ENCODE data around the gene DLK2.

The DLK2 gene

DNA sequence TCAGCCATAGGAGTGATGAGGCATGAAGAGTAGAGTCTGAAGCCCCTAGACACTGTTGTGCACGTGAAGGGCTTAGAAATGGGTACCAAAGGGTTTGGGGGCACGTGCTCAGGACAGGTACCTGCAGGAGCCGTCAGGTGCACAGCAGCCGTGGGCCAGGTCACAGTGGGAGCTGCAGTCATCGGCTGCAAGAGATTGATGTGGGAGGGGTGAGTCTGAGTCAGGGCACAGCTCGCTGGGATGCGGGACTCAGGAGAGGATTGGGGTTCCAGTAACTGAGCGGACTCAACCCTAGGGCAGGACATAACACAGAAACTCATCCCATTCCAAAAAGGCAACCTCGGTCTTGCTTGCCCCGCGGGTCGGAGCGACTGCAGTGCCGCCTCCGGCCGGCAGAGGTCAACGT lies 1.1 kb downstream of the DLK2 start:
- DNase-seq (ENCODE audit: low read depth in 4 of 4, low spot score in 1 of 4): peak in 2 of 4 experiments; percentile 43 to 45

DNA sequence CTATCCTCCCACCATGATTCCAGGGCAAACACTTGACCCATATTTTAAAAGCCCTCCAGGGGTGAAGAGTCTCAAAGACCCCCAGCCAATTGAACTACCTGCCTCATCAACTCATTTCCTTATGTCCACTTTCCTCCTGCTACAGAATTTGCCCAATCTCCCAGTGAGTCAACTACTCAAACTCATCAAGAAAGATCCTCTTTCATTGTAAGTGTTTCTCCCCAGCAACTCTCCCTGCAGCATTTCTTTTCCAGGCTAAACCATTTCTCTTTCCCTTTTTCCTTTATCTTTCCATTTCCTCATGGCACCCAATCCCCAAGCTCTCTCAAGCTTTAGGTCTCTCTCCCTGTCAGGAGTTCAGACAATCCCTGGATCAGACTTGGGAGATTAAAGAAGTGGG lies 1.5 kb downstream of the DLK2 start:
- no peak for DNase-seq (ENCODE audit: low read depth in 4 of 4, low spot score in 1 of 4)

DNA sequence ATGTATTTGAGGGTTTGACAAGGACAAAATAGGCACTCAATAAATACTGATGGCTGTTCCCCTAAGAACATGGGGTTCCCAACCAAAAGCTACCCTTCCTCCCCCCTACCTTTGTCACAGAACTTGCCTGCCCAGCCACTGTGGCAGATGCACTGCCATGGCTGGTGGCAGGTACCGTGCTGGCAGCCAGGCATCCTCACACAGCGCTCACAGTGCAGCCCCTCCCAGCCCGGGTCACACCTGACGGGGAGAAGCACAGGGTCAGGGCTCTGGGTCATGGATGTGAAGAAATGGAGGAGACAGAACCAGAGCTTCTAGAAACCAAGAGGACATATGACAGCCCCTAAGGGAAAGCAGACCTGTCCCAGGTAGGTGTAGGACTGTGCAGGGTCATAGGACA lies 2.5 kb downstream of the DLK2 start:
- no peak for DNase-seq (ENCODE audit: low read depth in 4 of 4, low spot score in 1 of 4)

DNA sequence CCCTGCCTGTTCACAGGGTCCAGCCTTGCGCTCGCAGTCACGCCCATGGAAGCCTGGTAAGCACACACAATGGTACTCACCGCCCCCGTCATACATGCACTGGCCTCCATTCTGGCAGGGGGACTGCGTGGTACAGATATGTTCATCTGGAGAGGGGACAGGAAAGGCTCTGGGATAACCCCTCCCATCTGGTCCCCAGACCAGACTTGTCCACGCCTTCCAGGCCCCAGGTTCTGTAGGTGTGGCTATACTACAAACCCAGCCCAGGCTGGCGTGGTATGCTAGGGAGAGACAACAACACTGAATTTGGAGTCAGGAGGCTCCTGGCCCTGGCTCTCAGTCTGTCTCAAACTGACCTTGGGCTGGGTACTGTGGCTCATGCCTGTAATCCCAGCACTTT lies 3.4 kb downstream of the DLK2 start:
- DNase-seq (ENCODE audit: low read depth in 4 of 4, low spot score in 1 of 4): no peak

DNA sequence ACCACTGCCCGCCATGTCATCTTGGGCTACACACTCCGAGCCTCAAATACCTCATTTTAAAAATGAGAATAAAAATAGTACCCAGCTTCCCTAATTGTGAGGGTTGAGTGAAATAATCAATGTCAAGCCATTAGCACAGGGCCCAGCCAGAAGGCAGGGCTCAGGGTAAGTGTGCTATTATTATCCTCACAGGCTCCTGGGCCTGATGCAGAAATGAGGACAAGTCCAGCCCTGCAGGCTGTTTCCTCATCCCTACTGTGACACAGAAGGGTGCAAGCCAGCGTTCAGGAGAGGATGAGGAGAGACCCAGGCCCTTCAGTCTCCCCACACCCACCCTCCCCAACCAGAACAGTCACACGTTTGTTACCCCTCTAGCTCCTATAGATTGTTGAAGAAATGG lies 4.0 kb downstream of the DLK2 start:
- no peak for DNase-seq (ENCODE audit: low read depth in 4 of 4, low spot score in 1 of 4)

DNA sequence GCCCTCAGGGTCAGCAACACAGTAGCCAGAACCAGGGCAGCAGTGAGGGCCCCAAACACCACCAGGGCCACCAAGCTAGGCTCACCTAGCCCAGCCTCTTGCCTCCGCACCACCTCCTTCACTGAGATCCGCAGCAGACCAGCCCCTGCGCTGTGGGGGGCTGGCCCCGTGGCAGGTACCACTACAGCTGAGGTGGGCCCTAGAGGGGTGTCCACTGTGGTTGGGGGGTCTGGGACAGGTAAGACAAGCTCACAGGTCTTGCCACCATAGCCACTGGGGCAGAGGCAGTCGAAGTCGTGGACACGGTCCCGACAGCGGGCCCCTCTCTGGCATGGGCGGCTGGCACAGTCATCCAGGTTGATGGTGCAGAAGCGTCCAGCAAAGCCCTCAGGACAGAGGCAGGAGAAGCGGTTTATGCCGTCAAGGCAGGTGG lies 4.6 kb downstream of the DLK2 start:
- no peak for DNase-seq (ENCODE audit: low read depth in 4 of 4, low spot score in 1 of 4)

DNA sequence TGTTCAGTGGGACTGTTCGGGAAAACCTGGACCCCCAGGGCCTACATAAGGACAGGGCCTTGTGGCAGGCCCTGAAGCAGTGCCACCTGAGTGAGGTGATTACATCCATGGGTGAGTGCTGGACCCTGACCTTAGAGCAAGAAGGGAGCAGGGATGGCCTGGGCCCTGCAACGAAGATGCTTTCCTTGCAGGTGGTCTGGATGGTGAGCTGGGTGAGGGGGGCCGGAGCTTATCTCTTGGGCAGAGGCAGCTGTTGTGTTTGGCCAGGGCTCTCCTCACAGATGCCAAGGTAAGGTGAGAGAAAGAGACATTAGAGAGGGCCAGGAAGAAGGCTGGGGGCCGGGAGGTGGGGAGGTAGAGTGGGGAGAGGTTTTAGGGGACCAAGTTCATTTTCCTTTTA lies 6.4 kb downstream of the DLK2 start:
- no peak for DNase-seq (ENCODE audit: low read depth in 4 of 4, low spot score in 1 of 4)

DNA sequence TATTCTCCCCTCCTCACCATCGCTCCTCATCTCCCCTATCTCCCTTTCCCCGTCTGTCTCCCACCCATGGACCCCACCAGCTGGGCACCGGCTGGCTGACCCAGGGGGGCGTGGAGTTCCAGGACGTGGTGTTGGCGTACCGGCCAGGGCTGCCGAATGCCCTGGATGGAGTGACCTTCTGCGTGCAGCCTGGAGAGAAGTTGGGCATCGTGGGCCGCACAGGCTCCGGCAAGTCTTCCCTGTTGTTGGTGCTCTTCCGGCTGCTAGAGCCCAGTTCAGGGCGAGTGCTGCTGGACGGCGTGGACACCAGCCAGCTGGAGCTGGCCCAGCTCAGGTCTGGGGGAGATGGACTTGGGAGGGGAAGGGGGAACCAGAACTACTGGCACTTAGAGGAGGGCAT lies 7.7 kb downstream of the DLK2 start:
- no peak for DNase-seq (ENCODE audit: low read depth in 4 of 4, low spot score in 1 of 4)

DNA sequence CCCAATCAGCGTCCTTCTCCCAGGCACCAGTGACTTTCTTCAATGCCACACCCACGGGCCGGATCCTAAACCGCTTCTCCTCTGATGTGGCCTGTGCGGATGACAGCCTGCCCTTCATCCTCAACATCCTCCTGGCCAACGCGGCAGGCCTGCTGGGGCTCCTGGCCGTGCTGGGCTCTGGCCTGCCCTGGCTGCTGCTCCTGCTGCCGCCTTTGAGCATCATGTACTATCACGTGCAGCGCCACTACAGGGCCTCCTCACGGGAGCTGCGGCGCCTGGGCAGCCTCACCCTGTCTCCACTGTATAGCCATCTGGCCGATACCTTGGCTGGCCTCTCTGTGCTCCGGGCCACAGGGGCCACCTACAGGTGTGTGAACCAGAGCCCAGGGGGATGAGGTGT lies 9.8 kb downstream of the DLK2 start:
- DNase-seq (ENCODE audit: low read depth in 4 of 4, low spot score in 1 of 4): no peak

DNA sequence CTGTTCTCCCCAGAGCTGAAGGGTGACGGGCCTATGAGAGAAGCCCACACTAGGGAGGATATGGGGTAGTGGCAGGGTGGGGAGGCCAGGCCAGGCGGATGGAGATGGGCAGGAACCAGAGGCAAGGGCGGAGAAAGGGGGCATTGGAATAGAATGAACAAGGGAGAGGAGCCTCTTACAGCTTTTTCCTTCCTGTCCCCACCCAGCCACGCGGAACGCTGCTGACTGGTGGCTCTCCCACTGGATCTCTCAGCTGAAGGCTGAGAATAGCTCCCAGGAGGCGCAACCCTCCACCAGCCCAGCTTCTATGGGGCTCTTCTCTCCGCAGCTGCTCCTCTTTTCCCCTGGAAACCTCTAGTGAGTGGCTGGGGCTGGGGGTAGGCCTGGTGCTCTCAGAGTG lies 10.8 kb downstream of the DLK2 start:
- DNase-seq (ENCODE audit: low read depth in 4 of 4, low spot score in 1 of 4): no peak

DNA sequence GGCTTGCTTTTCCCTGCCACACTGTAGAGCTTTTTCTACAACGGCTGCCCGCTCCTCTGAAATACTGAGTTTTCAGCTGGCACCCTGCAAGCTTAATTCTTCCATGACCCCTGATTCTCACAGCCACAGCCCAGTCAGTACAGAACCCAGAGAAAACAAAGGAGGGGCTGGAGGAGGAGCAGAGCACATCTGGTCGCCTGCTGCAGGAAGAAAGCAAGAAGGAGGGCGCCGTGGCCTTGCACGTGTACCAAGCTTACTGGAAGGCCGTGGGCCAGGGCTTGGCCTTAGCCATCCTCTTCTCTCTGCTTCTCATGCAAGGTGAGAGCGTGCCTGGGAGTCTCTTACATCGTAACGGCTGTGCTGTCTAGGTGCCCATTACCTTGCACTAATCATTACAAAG lies 11.3 kb downstream of the DLK2 start:
- DNase-seq (ENCODE audit: low read depth in 4 of 4, low spot score in 1 of 4): no peak

DNA sequence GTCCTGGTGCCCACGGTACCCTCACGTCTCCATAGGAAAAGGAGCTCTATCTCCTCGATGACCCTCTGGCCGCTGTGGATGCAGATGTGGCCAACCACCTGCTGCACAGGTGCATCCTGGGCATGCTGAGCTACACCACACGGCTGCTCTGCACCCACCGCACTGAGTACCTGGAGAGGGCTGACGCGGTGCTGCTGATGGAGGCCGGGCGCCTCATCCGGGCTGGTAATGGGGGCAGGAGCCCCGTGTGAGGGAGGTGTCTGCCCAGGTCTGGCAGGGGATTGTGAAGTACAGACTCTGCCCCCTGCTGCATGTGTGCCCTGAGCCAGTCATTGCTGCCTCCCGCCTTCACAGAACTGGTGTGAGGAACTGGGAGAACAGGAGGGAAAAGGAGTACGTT lies 12.4 kb downstream of the DLK2 start:
- DNase-seq (ENCODE audit: low read depth in 4 of 4, low spot score in 1 of 4): no peak

DNA sequence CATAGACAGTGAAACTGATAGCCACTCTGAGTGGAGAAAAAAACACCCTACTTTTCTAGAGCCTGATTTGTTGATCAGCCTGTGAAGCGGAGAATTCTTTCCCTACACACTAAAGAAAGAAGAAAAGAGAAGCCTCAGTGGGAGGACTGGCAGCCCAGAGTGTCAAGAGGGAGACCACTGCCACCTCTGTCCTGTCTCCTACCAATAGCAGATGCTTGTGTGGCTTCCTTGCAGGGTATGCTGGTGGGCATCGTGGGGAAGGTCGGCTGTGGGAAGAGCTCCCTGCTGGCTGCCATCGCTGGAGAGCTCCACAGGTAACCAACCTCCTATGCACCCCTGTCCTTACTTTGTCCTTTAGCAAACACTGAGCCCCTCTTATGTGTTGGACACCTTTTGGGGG lies 17.6 kb downstream of the DLK2 start:
- no peak for DNase-seq (ENCODE audit: low read depth in 4 of 4, low spot score in 1 of 4)

DNA sequence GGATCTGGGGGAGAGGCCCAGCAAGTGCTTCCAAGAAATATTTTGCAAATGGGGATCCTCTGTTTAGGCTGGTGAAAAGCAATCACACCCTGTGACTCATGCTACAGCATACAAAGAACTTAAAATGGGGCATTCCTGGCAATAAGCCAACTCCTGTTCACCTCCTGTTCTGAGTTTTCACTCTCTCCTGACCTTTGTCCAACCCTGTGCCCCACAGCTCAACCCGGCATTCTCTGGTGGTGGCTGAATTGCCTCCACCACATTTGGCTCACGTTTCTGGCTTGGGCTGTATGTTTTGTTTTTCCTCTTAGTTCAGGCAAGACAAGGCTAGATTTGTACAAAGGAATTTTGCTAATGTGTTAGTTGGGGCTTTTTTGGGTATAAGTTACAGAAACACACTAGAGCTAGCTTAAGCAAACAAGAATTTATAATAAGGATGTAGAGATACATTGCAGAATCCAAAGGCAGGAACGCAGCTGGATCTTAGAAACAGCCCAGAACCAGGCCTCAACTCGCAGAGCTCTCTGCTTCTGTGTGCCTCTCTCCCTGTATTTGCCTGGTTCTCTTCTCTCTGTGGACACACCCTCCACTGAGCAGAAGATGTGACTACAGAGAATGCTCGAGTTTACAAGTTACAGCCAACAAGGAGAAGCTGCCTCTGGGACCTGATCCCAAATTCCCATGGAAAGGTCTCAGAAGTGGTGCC lies 18.6 kb downstream of the DLK2 start:
- DNase-seq (ENCODE audit: low read depth in 4 of 4, low spot score in 1 of 4): no peak

DNA sequence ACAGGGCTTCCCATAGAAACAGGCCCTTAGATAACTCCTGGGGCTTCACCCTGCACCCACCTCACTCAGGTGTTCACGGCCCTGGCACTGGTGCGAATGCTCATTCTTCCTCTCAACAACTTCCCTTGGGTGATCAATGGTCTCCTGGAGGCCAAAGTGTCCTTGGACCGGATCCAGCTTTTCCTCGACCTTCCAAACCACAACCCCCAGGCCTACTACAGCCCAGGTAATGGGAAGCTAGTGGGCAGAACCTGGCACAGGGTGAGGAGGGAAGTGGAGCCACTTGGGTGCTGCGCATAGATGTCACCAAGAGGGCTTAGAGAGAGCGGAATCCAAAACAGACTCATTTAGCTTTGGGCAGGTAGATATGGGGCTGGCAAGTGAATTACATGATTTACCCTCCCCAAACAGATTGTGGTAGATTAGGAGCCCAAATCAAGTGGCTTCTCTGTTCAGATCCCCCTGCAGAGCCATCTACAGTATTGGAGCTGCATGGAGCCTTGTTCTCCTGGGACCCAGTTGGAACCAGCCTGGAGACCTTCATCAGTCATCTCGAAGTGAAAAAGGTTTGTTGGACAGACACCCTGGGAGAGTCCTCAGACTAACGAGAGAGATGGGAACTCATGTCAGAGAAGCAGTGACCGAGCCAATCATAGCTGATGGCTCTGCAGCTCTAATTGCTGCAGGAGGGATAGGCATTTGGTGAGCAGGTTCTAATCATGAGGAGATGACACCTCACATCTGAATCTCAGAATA lies 19.5 kb downstream of the DLK2 start:
- no peak for DNase-seq (ENCODE audit: low read depth in 4 of 4, low spot score in 1 of 4)

DNA sequence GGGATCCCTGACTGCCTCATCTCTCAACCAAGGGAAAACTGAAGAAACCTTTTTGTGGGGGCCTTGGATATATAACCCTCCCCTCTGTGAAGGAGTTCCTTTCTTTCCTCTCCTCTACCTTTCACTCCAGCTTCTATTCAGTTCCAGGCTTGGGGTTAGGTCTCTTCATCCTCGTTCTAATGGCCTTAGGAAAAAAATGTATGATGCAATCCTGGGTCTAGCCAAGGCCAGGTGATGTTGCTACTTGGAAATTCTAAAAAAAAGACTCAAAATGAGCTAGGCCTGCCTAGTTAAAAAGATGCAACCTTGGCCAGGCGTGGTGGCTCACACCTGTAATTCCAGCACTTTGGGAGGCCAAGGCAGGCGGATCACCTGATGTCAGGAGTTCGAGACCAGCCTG lies 20.4 kb downstream of the DLK2 start:
- DNase-seq (ENCODE audit: low read depth in 4 of 4, low spot score in 1 of 4): no peak

DNA sequence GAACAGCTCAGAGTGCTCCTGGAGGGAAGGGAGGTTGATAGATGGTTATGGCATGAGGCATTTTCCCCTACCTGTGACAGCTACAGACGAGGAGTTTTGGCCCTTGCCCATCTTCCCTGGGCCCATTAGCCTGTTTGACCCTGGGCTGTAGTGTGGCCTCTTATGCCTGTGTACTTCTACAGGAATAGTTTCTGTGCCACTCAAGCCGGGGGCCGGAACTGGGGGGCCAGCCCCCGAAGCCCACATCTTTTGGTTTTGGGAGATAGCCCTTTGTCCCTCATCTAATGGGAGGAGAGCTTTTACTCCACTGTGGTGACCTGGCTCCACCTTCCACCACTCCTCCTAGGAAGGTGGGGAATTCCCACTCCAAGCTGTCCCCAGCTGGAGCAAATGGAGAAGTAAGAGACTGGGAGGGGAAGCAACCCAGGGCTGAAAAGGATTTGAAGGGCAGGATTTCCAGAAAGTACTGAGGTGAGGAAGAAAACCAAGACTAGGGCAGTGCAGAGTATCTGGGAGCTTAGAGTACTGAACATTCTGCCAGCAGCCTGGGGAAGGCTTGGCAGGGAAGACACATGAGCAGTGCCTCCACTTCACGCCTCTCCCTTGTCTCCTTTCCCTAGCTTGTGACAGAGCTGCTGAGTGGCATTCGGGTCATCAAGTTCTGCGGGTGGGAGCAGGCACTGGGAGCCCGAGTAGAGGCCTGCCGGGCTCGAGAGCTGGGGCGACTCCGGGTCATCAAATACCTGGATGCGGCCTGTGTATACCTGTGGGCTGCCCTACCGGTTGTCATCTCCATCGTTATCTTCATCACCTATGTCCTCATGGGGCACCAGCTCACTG lies 21.1 kb downstream of the DLK2 start:
- no peak for DNase-seq (ENCODE audit: low read depth in 4 of 4, low spot score in 1 of 4)

DNA sequence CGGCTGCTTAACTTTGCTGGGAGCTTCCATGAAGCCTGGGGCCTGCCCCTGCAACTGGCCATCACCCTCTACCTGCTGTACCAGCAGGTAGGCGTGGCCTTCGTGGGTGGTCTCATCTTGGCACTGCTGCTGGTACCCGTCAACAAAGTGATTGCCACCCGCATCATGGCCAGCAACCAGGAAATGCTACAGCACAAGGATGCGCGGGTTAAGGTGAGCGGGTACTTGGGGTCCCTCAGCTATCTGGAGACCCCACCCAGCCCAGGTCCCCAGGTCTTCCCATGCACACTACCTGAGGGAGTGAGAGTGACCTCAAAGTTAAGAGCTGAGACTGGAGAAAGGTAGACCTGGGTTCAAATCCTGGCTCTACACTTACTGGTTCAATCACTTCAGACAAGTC lies 22.2 kb downstream of the DLK2 start:
- no peak for DNase-seq (ENCODE audit: low read depth in 4 of 4, low spot score in 1 of 4)

DNA sequence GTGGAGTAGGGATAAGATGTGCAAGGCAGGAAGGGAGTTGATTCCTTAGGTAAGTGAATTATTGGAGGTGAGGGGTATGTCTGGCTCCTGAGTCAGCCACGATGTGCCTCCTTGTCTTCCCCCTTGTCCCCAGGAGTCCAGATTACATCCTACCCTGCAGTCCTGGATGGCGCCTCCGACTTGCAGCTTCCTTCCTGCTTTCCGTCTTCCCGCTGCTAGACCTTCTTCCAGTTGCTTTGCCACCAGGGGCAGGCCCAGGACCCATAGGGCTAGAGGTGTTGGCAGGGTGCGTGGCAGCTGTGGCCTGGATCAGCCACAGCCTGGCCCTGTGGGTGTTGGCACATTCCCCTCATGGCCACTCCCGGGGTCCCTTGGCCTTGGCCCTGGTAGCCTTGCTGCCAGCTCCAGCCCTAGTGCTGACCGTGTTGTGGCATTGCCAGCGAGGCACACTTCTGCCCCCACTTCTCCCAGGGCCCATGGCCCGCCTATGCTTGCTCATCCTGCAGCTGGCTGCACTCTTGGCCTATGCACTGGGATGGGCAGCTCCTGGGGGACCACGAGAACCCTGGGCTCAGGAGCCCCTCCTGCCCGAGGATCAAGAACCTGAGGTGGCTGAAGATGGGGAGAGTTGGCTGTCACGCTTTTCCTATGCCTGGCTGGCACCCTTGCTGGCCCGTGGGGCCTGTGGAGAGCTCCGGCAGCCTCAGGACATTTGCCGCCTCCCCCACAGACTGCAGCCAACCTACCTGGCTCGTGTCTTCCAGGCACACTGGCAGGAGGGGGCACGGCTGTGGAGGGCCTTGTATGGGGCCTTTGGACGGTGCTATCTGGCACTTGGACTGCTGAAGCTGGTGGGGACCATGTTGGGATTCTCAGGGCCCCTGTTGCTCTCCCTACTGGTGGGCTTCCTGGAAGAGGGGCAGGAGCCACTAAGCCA lies 23.1 kb downstream of the DLK2 start:
- DNase-seq (ENCODE audit: low read depth in 4 of 4, low spot score in 1 of 4): no peak

DNA sequence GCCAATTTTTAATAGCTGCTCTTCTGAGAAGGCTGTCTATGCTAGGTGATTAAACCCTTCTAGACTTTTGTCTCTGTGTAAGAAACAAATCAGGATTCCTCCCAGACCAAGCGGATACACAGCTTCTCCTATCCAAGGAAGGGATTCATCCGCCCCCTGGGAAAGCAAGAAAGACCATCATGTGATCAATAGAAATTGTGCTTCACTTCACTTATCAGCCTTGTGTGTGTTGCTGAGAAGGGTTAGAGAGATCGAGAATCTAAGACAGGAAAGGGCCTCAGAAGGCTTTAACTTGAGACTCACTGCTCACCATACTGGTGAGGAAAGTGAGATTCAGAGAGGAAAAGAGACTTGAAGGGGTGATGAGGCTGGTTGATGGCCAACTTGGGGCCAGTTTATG lies 26.5 kb downstream of the DLK2 start:
- no peak for DNase-seq (ENCODE audit: low read depth in 4 of 4, low spot score in 1 of 4)

DNA sequence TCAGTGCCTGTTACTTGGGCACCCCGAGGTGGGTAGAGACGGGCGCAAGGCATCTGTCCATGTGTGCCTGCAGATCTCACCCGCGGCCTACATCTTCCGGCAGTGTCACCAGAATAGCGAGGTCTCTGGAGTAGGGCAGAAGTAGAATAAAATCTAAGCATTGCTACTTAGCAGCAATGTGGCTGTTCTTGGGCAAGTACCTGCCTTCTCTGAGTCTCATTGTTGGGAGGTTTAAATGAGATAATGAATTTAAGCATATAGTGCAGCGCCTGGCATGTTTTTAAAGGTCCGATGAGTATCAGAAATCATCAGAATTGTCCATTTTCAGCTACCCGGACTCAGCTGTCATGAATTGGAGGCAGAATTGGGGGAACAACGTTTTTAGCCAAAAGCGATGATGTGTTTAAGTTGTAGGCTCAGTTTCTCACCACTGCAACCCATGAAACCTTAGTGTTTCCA lies 27.2 kb downstream of the DLK2 start:
- DNase-seq (ENCODE audit: low read depth in 4 of 4, low spot score in 1 of 4): no peak
